HepG2 (cell line): ENCODE results near the gene KLF9. TPM values are rescaled to one million over a fixed set of nuclear protein-coding genes. Genes with fewer than 3 reads are reported as not detected.

Experiments used
- ATAD3A ChIP-seq: sonication (generic); formaldehyde crosslinking; IDR thresholded peaks from 2 replicates; pipeline ENCODE4 v1.4.0; 2020; ENCODE audit warnings: missing genetic modification reagents
- EZH2 ChIP-seq: conservative IDR thresholded peaks from 2 replicates; pipeline ENCODE4 v1.6.1; 2012; ENCODE audit warnings: mild to moderate bottlenecking, low read depth, low read length, moderate library complexity
- FOXA3 ChIP-seq: IDR thresholded peaks from 2 replicates; pipeline ENCODE4 v1.6.1; 2016; ENCODE audit warnings: missing genetic modification reagents, missing compliant biosample characterization
- JUNB ChIP-seq: sonication (generic); formaldehyde crosslinking; IDR thresholded peaks from 2 replicates; pipeline ENCODE4 v1.8.0; 2022; ENCODE audit warnings: missing genetic modification reagents, mild to moderate bottlenecking, borderline replicate concordance
- MEIS1 ChIP-seq: sonication (generic); formaldehyde crosslinking; IDR thresholded peaks from 2 replicates; pipeline ENCODE4 v1.9.0; 2021; ENCODE audit warnings: mild to moderate bottlenecking, missing genetic modification reagents, moderate library complexity, borderline replicate concordance
- MNT ChIP-seq: fragments of 450-650 bp; IDR thresholded peaks from 2 replicates; pipeline ENCODE4 v1.6.1; 2016
- POLR2A ChIP-seq, 2 experiments: IDR thresholded peaks; 2 replicates each; pipeline ENCODE4 v1.6.1; 2011; ENCODE audit warnings: low read depth in 2 of 2, low read length in 2 of 2, mild to moderate bottlenecking in 1 of 2, moderate library complexity in 1 of 2; ENCODE audit not compliant: insufficient read depth in 1 of 2
- PPARG ChIP-seq: conservative IDR thresholded peaks from 2 replicates; pipeline ENCODE4 v1.6.1; 2016; ENCODE audit warnings: missing biosample characterization, missing genetic modification reagents
- SIX4 ChIP-seq: sonication (generic); formaldehyde crosslinking; IDR thresholded peaks from 2 replicates; pipeline ENCODE4 v1.4.0; 2020; ENCODE audit warnings: missing genetic modification reagents
- SP4 ChIP-seq: sonication (generic); formaldehyde crosslinking; IDR thresholded peaks from 2 replicates; pipeline ENCODE4 v1.8.1; 2023; ENCODE audit warnings: mild to moderate bottlenecking, missing genetic modification reagents
- ZKSCAN1 ChIP-seq: fragments of 150-350 bp; IDR thresholded peaks from 2 replicates; pipeline ENCODE4 v1.6.1; 2014; ENCODE audit warnings: low read length
- ZNF101 ChIP-seq: sonication (generic); formaldehyde crosslinking; IDR thresholded peaks from 2 replicates; pipeline ENCODE4 v1.4.0; 2020; ENCODE audit warnings: mild to moderate bottlenecking, low read depth, missing genetic modification reagents, borderline replicate concordance
- ZNF230 ChIP-seq: sonication (generic); formaldehyde crosslinking; IDR thresholded peaks from 2 replicates; pipeline ENCODE4 v1.4.0; 2020; ENCODE audit warnings: mild to moderate bottlenecking, missing genetic modification reagents
- ZNF468 ChIP-seq: sonication (generic); formaldehyde crosslinking; IDR thresholded peaks from 2 replicates; pipeline ENCODE4 v1.8.0; 2022; ENCODE audit warnings: mild to moderate bottlenecking, moderate library complexity, missing genetic modification reagents
- ZNF605 ChIP-seq: sonication (generic); formaldehyde crosslinking; IDR thresholded peaks from 2 replicates; pipeline ENCODE4 v1.8.0; 2022; ENCODE audit warnings: mild to moderate bottlenecking, missing genetic modification reagents
- ZNF670 ChIP-seq: sonication (generic); formaldehyde crosslinking; IDR thresholded peaks from 2 replicates; pipeline ENCODE4 v1.8.0; 2022; ENCODE audit warnings: mild to moderate bottlenecking, missing genetic modification reagents, borderline replicate concordance
- ZNF878 ChIP-seq: sonication (generic); formaldehyde crosslinking; IDR thresholded peaks from 2 replicates; pipeline ENCODE4 v1.8.1; 2023; ENCODE audit warnings: mild to moderate bottlenecking, missing genetic modification reagents, moderate library complexity
- polyA plus RNA-seq, 8 experiments: library from polyadenylated mRNA; depleted of rRNA in 3 of 8; stranded (reverse) in 7 of 8; unstranded in 1 of 8; fragments of >200 nt; fragmentation: Illumina TruSeq in 4 of 8; extraction: Trizol in 4 of 8; gene quantifications; 2 replicates each; pipeline versions ENCODE4 v1.2.1 to v1.2.3, GENCODE V29; 2011 to 2016; ENCODE audit warnings: low read depth in 4 of 8, missing spikeins in 1 of 8, mixed read lengths in 1 of 8; ENCODE audit not compliant: insufficient read depth in 1 of 8
- total RNA-seq, 5 experiments: library from RNA; depleted of rRNA; stranded (reverse); fragments of >200 nt; fragmentation: Illumina TruSeq; extraction: Trizol; gene quantifications; 2 replicates each; pipeline ENCODE4 v1.2.3, GENCODE V29; 2016; ENCODE audit warnings: low read depth in 1 of 5
- TF ChIP-seq, protein P1 (sequence below): sonication (generic); formaldehyde crosslinking; IDR thresholded peaks from 2 replicates; pipeline ENCODE4 v1.4.0; 2020; ENCODE audit warnings: missing genetic modification reagents, borderline replicate concordance
- TF ChIP-seq, protein P2 (sequence below): sonication (generic); formaldehyde crosslinking; IDR thresholded peaks from 2 replicates; pipeline ENCODE4 v1.4.0; 2020; ENCODE audit warnings: missing genetic modification reagents
- TF ChIP-seq, protein P3 (sequence below): sonication (generic); formaldehyde crosslinking; conservative IDR thresholded peaks from 2 replicates; pipeline ENCODE4 v1.8.0; 2022; ENCODE audit warnings: low read depth, missing genetic modification reagents

The KLF9 gene
- total and polyA plus RNA-seq, 2 of the 13 experiments (the other 11 are each of a cell fraction or from before 2014, with no cell fraction given), result 5.7 to 7.2 TPM

DNA sequence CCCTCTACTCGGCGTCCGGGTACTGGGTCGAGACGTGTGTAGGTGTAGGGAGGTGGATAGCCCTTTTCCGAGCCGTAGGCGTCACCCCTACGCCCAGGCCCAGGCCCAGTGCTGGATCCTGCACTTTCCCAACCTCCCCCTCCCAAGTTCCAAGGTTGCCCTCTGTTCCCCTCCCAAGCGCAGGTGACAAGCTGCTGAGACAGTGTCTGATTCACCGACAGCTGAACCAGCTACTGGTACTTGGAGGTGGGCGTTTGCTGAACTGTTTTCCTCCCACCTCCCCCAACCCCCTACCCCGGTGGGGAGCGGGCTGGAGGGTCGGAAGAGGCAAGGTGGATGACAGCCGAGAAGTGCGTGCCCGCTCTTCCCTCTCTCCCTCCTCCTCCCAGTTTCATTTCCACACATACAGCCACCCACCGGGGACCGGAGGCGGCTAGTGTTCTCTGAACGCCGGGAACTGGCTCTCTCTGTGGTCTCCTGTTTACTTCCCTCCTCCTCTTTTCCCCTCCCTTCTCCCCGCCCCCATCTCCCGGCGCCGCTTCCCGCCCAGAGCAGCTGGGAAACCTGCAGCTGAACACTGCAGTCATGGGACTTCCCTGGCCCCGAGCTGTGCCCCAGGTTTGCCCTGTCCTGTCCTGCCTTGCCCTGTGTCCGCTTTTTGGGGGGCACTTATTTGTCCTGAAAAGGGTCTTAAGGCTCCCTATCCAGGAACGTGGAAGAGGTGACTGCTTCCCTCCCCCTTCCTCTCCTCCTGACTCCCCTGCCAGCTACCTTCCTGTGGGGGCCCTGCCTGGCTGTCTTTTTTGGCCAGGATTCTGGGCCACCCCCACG, 6.2 kb upstream of the KLF9 start (continued):
- TF ChIP-seq ZNF878 (CRISPR knock-in tag) (no peak; the same call in 1 of the 2 replicates), ATAD3A (CRISPR knock-in tag) (no peak), EZH2 (no peak), ZNF605 (0 out of 2 replicates have a peak, but pooled peaks have one; percentile 6), ZNF230 (CRISPR knock-in tag) (no peak), FOXA3 (CRISPR knock-in tag) (peak; percentile 78), MNT (no peak), ZKSCAN1 (no peak), ZNF468 (CRISPR knock-in tag) (no peak), POLR2A (IDR thresholded peaks at IDR 0.05; ENCODE audit: insufficient read depth in 1 of 2, low read depth in 2 of 2, low read length in 2 of 2) (peak in 1 of 2 experiments; percentile 87; a peak in 2 of 4 replicates), SIX4 (peak; percentile 66), JUNB (CRISPR knock-in tag) (no peak), MEIS1 (CRISPR knock-in tag) (no peak), PPARG (CRISPR knock-in tag) (no peak), SP4 (CRISPR knock-in tag) (no peak), ZNF101 (CRISPR knock-in tag) (no peak), ZNF670 (CRISPR knock-in tag) (0 out of 2 replicates have a peak, but pooled peaks have one; percentile 57)
- TF ChIP-seq, protein P1, sequence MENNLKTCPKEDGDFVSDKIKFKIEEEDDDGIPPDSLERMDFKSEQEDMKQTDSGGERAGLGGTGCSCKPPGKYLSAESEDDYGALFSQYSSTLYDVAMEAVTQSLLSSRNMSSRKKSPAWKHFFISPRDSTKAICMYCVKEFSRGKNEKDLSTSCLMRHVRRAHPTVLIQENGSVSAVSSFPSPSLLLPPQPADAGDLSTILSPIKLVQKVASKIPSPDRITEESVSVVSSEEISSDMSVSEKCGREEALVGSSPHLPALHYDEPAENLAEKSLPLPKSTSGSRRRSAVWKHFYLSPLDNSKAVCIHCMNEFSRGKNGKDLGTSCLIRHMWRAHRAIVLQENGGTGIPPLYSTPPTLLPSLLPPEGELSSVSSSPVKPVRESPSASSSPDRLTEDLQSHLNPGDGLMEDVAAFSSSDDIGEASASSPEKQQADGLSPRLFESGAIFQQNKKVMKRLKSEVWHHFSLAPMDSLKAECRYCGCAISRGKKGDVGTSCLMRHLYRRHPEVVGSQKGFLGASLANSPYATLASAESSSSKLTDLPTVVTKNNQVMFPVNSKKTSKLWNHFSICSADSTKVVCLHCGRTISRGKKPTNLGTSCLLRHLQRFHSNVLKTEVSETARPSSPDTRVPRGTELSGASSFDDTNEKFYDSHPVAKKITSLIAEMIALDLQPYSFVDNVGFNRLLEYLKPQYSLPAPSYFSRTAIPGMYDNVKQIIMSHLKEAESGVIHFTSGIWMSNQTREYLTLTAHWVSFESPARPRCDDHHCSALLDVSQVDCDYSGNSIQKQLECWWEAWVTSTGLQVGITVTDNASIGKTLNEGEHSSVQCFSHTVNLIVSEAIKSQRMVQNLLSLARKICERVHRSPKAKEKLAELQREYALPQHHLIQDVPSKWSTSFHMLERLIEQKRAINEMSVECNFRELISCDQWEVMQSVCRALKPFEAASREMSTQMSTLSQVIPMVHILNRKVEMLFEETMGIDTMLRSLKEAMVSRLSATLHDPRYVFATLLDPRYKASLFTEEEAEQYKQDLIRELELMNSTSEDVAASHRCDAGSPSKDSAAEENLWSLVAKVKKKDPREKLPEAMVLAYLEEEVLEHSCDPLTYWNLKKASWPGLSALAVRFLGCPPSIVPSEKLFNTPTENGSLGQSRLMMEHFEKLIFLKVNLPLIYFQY, result 0 out of 2 replicates have a peak, but pooled peaks have one; percentile 49
- TF ChIP-seq, protein P2, sequence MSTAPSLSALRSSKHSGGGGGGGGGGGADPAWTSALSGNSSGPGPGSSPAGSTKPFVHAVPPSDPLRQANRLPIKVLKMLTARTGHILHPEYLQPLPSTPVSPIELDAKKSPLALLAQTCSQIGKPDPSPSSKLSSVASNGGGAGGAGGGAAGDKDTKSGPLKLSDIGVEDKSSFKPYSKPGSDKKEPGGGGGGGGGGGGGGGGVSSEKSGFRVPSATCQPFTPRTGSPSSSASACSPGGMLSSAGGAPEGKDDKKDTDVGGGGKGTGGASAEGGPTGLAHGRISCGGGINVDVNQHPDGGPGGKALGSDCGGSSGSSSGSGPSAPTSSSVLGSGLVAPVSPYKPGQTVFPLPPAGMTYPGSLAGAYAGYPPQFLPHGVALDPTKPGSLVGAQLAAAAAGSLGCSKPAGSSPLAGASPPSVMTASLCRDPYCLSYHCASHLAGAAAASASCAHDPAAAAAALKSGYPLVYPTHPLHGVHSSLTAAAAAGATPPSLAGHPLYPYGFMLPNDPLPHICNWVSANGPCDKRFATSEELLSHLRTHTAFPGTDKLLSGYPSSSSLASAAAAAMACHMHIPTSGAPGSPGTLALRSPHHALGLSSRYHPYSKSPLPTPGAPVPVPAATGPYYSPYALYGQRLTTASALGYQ, result 0 out of 2 replicates have a peak, but pooled peaks have one; percentile 4
- TF ChIP-seq, protein P3, sequence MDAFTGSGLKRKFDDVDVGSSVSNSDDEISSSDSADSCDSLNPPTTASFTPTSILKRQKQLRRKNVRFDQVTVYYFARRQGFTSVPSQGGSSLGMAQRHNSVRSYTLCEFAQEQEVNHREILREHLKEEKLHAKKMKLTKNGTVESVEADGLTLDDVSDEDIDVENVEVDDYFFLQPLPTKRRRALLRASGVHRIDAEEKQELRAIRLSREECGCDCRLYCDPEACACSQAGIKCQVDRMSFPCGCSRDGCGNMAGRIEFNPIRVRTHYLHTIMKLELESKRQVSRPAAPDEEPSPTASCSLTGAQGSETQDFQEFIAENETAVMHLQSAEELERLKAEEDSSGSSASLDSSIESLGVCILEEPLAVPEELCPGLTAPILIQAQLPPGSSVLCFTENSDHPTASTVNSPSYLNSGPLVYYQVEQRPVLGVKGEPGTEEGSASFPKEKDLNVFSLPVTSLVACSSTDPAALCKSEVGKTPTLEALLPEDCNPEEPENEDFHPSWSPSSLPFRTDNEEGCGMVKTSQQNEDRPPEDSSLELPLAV, result 0 out of 2 replicates have a peak, but pooled peaks have one; percentile 19
